Activated naive CD4-positive, alpha-beta T cell treated with anti-CD3 and anti-CD28 coated beads, Interleukin-2, amount 50 U/mL, for 24 hours (primary cell): Measurements from ENCODE around the gene RASAL2.
A peak's percentile ranks its signal among the peaks of the same experiment; 100 is the strongest.

ENCODE experiments used
- H3K27ac Mint-ChIP-seq: one replicate; pipeline ENCODE4 v1.8.0; 2021; ENCODE audit warnings: mild to moderate bottlenecking, mixed read lengths
- H3K27me3 Mint-ChIP-seq: one replicate; pipeline ENCODE4 v1.8.0; 2021; ENCODE audit warnings: mixed read lengths
- H3K36me3 Mint-ChIP-seq: one replicate; pipeline ENCODE4 v1.8.0; 2021; ENCODE audit warnings: mixed read lengths
- H3K4me1 Mint-ChIP-seq: one replicate; pipeline ENCODE4 v1.8.0; 2021; ENCODE audit warnings: mixed read lengths
- H3K4me3 Mint-ChIP-seq: one replicate; pipeline ENCODE4 v1.8.0; 2021; ENCODE audit warnings: mild to moderate bottlenecking, mixed read lengths
- H3K9me3 Mint-ChIP-seq: one replicate; pipeline ENCODE4 v1.8.0; 2021; ENCODE audit warnings: mixed read lengths

The RASAL2 gene

GRCh38 chr1:178485541-178485981, 391.7 kb downstream of the RASAL2 start:
- Mint-ChIP-seq H3K9me3 (no peaks in the 10 kb centered on the region), H3K4me3 (no peak overlapping the region), H3K27ac (no peak overlapping the region), H3K4me1 (no peaks in the 10 kb centered on the region), H3K36me3 (no peaks in the 10 kb centered on the region), H3K27me3 (peaks cover 7% of the 10 kb centered on the region)

GRCh38 chr1:178486100-178487069, 392.5 kb downstream of the RASAL2 start:
- H3K27ac Mint-ChIP-seq: no peak overlapping the region
- no peaks in the 10 kb centered on the region for H3K4me1 Mint-ChIP-seq
- peaks cover 4% of the 10 kb centered on the region for H3K27me3 Mint-ChIP-seq

GRCh38 chr1:178487070-178487615, 393.2 kb downstream of the RASAL2 start:
- Mint-ChIP-seq H3K36me3 (no peaks in the 10 kb centered on the region), H3K4me3 (no peak overlapping the region), H3K27me3 (peaks cover 4% of the 10 kb centered on the region), H3K27ac (no peak overlapping the region), H3K4me1 (no peaks in the 10 kb centered on the region), H3K9me3 (no peaks in the 10 kb centered on the region)

More at GRCh38 chr1:178486100-178487069, 392.5 kb downstream of the RASAL2 start:
- Mint-ChIP-seq H3K36me3 (no peaks in the 10 kb centered on the region), H3K9me3 (no peaks in the 10 kb centered on the region), H3K4me3 (no peak overlapping the region)

GRCh38 chr1:178488393-178488792, 394.5 kb downstream of the RASAL2 start:
- H3K9me3 Mint-ChIP-seq: no peaks in the 10 kb centered on the region
- no peaks in the 10 kb centered on the region for H3K36me3 Mint-ChIP-seq
- H3K4me3 Mint-ChIP-seq: no peak overlapping the region
- H3K27me3 Mint-ChIP-seq: peaks cover 4% of the 10 kb centered on the region
- no peaks in the 10 kb centered on the region for H3K4me1 Mint-ChIP-seq
- H3K27ac Mint-ChIP-seq: no peak overlapping the region

GRCh38 chr1:178489399-178489798, 395.5 kb downstream of the RASAL2 start:
- no peaks in the 10 kb centered on the region for H3K4me1 Mint-ChIP-seq
- H3K36me3 Mint-ChIP-seq: no peaks in the 10 kb centered on the region
- H3K9me3 Mint-ChIP-seq: no peaks in the 10 kb centered on the region
- H3K27ac Mint-ChIP-seq: no peak overlapping the region
- H3K4me3 Mint-ChIP-seq: no peak overlapping the region
- peaks cover 4% of the 10 kb centered on the region for H3K27me3 Mint-ChIP-seq

GRCh38 chr1:178490136-178490535, 396.2 kb downstream of the RASAL2 start:
- no peaks in the 10 kb centered on the region for H3K9me3 Mint-ChIP-seq
- H3K27ac Mint-ChIP-seq: no peak overlapping the region
- no peaks in the 10 kb centered on the region for H3K36me3 Mint-ChIP-seq
- peaks cover 4% of the 10 kb centered on the region for H3K27me3 Mint-ChIP-seq
- H3K4me1 Mint-ChIP-seq: no peaks in the 10 kb centered on the region
- no peak overlapping the region for H3K4me3 Mint-ChIP-seq

GRCh38 chr1:178490967-178491366, 397.1 kb downstream of the RASAL2 start:
- H3K9me3 Mint-ChIP-seq: no peaks in the 10 kb centered on the region
- H3K4me1 Mint-ChIP-seq: no peaks in the 10 kb centered on the region
- H3K4me3 Mint-ChIP-seq: no peak overlapping the region
- no peak overlapping the region for H3K27ac Mint-ChIP-seq
- peaks cover 4% of the 10 kb centered on the region for H3K27me3 Mint-ChIP-seq
- no peaks in the 10 kb centered on the region for H3K36me3 Mint-ChIP-seq

GRCh38 chr1:178491721-178492120, 397.8 kb downstream of the RASAL2 start:
- no peaks in the 10 kb centered on the region for H3K9me3 Mint-ChIP-seq
- H3K4me1 Mint-ChIP-seq: no peaks in the 10 kb centered on the region
- peaks cover 4% of the 10 kb centered on the region for H3K27me3 Mint-ChIP-seq
- no peaks in the 10 kb centered on the region for H3K36me3 Mint-ChIP-seq
- H3K4me3 Mint-ChIP-seq: no peak overlapping the region
- H3K27ac Mint-ChIP-seq: no peak overlapping the region

GRCh38 chr1:178492341-178492740, 398.4 kb downstream of the RASAL2 start:
- Mint-ChIP-seq H3K4me1 (no peaks in the 10 kb centered on the region), H3K4me3 (no peak overlapping the region), H3K36me3 (no peaks in the 10 kb centered on the region), H3K27ac (no peak overlapping the region), H3K27me3 (peaks cover 4% of the 10 kb centered on the region), H3K9me3 (no peaks in the 10 kb centered on the region)

- Mint-ChIP-seq H3K27me3 (no peaks in the 10 kb centered on the region), H3K4me3 (no peak overlapping the region), H3K9me3 (no peaks in the 10 kb centered on the region), H3K27ac (no peak overlapping the region), H3K36me3 (no peaks in the 10 kb centered on the region), H3K4me1 (no peaks in the 10 kb centered on the region)
Measured at GRCh38 chr1:178493301-178493741, 399.4 kb downstream of the RASAL2 start.

GRCh38 chr1:178494569-178494971, 400.7 kb downstream of the RASAL2 start:
- H3K36me3 Mint-ChIP-seq: no peaks in the 10 kb centered on the region
- H3K27ac Mint-ChIP-seq: peak overlapping the region; percentile 65
- no peaks in the 10 kb centered on the region for H3K27me3 Mint-ChIP-seq
- H3K4me1 Mint-ChIP-seq: no peaks in the 10 kb centered on the region
- H3K9me3 Mint-ChIP-seq: no peaks in the 10 kb centered on the region
- H3K4me3 Mint-ChIP-seq: no peak overlapping the region

- Mint-ChIP-seq H3K36me3 (no peaks in the 10 kb centered on the region), H3K27me3 (no peaks in the 10 kb centered on the region), H3K9me3 (no peaks in the 10 kb centered on the region), H3K4me3 (no peak overlapping the region), H3K4me1 (no peaks in the 10 kb centered on the region), H3K27ac (no peak overlapping the region)
Measured at GRCh38 chr1:178495158-178495557, 401.3 kb downstream of the RASAL2 start.

GRCh38 chr1:178495741-178496409, 402.0 kb downstream of the RASAL2 start:
- Mint-ChIP-seq H3K36me3 (no peaks in the 10 kb centered on the region), H3K4me3 (no peak overlapping the region), H3K27me3 (no peaks in the 10 kb centered on the region), H3K27ac (no peak overlapping the region), H3K9me3 (no peaks in the 10 kb centered on the region), H3K4me1 (no peaks in the 10 kb centered on the region)

GRCh38 chr1:178496410-178497135, 402.7 kb downstream of the RASAL2 start, which contains the start of gene CLEC20A:
CLEC20A (minus strand) TSS chr1:178496964; CDS start chr1:178496939, 25 bp downstream.
- H3K27ac Mint-ChIP-seq: no peak within 1 kb of the TSS
- no peaks in the 10 kb centered on the region for H3K9me3 Mint-ChIP-seq
- no peaks in the 10 kb centered on the region for H3K27me3 Mint-ChIP-seq
- H3K4me1 Mint-ChIP-seq: no peaks in the 10 kb centered on the region
- H3K36me3 Mint-ChIP-seq: no peaks in the 10 kb centered on the region
- H3K4me3 Mint-ChIP-seq: no peak within 1 kb of the TSS

GRCh38 chr1:178497903-178498478, 404.1 kb downstream of the RASAL2 start:
- Mint-ChIP-seq H3K27me3 (no peaks in the 10 kb centered on the region), H3K4me3 (no peak overlapping the region), H3K9me3 (no peaks in the 10 kb centered on the region), H3K36me3 (no peaks in the 10 kb centered on the region), H3K4me1 (no peaks in the 10 kb centered on the region), H3K27ac (no peak overlapping the region)
